ENCODE results near the gene RBM23. TPM values are rescaled to one million over a fixed set of nuclear protein-coding genes. Genes with fewer than 3 reads are reported as not detected.

Gene RBM23
- total RNA-seq, 1 experiment from 2014 or later = 70.0 TPM

GRCh38 chr14:22932146-22932545 lies 13.2 kb upstream of the RBM23 start:
- intact Hi-C loops (cut with micrococcal nuclease; ENCODE audit: unreplicated experiment) = no loop called here
- Histone ChIP-seq H3K4me3 (ENCODE audit: low read depth, low read length) (no peak overlapping the region), H3K27me3 (replicated peaks; ENCODE audit: control insufficient read depth, insufficient read depth, low read length) (no peaks in the 10 kb centered on the region), H3K4me1 (peaks cover 14% of the 10 kb centered on the region; the same call in 1 of the 2 replicates), H3K9me3 (no peaks in the 10 kb centered on the region), H3K36me3 (ENCODE audit: control insufficient read depth, insufficient read depth, low read length) (no peaks in the 10 kb centered on the region; the same call in 1 of the 2 replicates)
- BruUV-seq (replicated peaks) = no TSS peak
- no peak for TF ChIP-seq CTCF (IDR thresholded peaks at IDR 0.05; ENCODE audit: insufficient read depth in 1 of 2, low read depth in 1 of 2, low read length in 1 of 2, severe bottlenecking in 1 of 2, unreplicated experiment in 1 of 2)
- DNase-seq = no peak
- no peak overlapping the region for H3K4me3 Mint-ChIP-seq (ENCODE audit: unreplicated experiment)
- peaks cover 26% of the 10 kb centered on the region for H3K4me1 Mint-ChIP-seq (ENCODE audit: low read depth, unreplicated experiment)
- POLR2A ChIA-PET = no interaction called here
- H3K27ac Mint-ChIP-seq (ENCODE audit: unreplicated experiment) = no peak overlapping the region
- peaks cover 9% of the 10 kb centered on the region for H3K36me3 Mint-ChIP-seq (ENCODE audit: insufficient read depth, unreplicated experiment)
- no peaks in the 10 kb centered on the region for H3K27me3 Mint-ChIP-seq (ENCODE audit: insufficient read depth, unreplicated experiment)
- CTCF ChIA-PET = interaction anchor here (0.5 kb wide), 1 partner anchor 76 kb away, joined by 4 read pairs; no protein-coding TSS in a partner anchor
- no peaks in the 10 kb centered on the region for H3K9me3 Mint-ChIP-seq (ENCODE audit: unreplicated experiment)

GRCh38 chr14:22929961-22930364 lies 11.0 kb upstream of the RBM23 start:
- Mint-ChIP-seq H3K9me3 (ENCODE audit: unreplicated experiment) (no peaks in the 10 kb centered on the region), H3K36me3 (ENCODE audit: insufficient read depth, unreplicated experiment) (peaks cover 30% of the 10 kb centered on the region), H3K4me1 (ENCODE audit: low read depth, unreplicated experiment) (peaks cover 26% of the 10 kb centered on the region), H3K27ac (ENCODE audit: unreplicated experiment) (no peak overlapping the region), H3K27me3 (ENCODE audit: insufficient read depth, unreplicated experiment) (no peaks in the 10 kb centered on the region), H3K4me3 (ENCODE audit: unreplicated experiment) (no peak overlapping the region)
- intact Hi-C loops (cut with micrococcal nuclease; ENCODE audit: unreplicated experiment) = loop anchor here (1.0 to 2.0 kb wide), 4 partner anchors 11 to 127 kb away; partner anchors contain the start of genes CDH24 and RBM23
- peak overlapping the region; percentile 29 for H3K4me3 ChIP-seq (ENCODE audit: low read depth, low read length)
- POLR2A ChIA-PET = interaction anchor here (0.5 to 2.1 kb wide), 8 partner anchors 27 to 165 kb away, joined by 3 to 21 read pairs (median 4); partner anchors contain the start of genes ACIN1, AJUBA, C14orf119 and HAUS4
- TF ChIP-seq CTCF (IDR thresholded peaks at IDR 0.05; ENCODE audit: insufficient read depth in 1 of 2, low read depth in 1 of 2, low read length in 1 of 2, severe bottlenecking in 1 of 2, unreplicated experiment in 1 of 2) = no peak
- H3K4me1 ChIP-seq = peaks cover 14% of the 10 kb centered on the region; the same call in 1 of the 2 replicates
- no peaks in the 10 kb centered on the region; the same call in 1 of the 2 replicates for H3K36me3 ChIP-seq (ENCODE audit: control insufficient read depth, insufficient read depth, low read length)
- no peak for DNase-seq
- BruUV-seq (replicated peaks) = no TSS peak
- CTCF ChIA-PET = interaction anchor here (1.0 to 2.6 kb wide), 11 partner anchors 12 to 360 kb away, joined by 3 to 19 read pairs (median 6); partner anchors contain the start of genes AJUBA and HAUS4
- no peaks in the 10 kb centered on the region for H3K9me3 ChIP-seq
- no peaks in the 10 kb centered on the region for H3K27me3 ChIP-seq (replicated peaks; ENCODE audit: control insufficient read depth, insufficient read depth, low read length)

GRCh38 chr14:22929104-22929960 lies 10.4 kb upstream of the RBM23 start, which contains the start of gene PRMT5:
TSS of gene PRMT5 (minus strand) at chr14:22929376. CDS start at chr14:22929361, 15 bp downstream.
- H3K4me1 Mint-ChIP-seq (ENCODE audit: low read depth, unreplicated experiment) = peaks cover 26% of the 10 kb centered on the region
- H3K4me1 ChIP-seq = peaks cover 14% of the 10 kb centered on the region; the same call in 1 of the 2 replicates
- no peaks in the 10 kb centered on the region for H3K9me3 ChIP-seq
- peak within 1 kb of the TSS; percentile 89 for H3K4me3 ChIP-seq (ENCODE audit: low read depth, low read length)
- intact Hi-C loops (cut with micrococcal nuclease; ENCODE audit: unreplicated experiment) = loop anchor here (1.0 to 2.0 kb wide), 4 partner anchors 10 to 127 kb away; partner anchors contain the start of genes CDH24 and RBM23
- H3K27me3 Mint-ChIP-seq (ENCODE audit: insufficient read depth, unreplicated experiment) = no peaks in the 10 kb centered on the region
- H3K36me3 Mint-ChIP-seq (ENCODE audit: insufficient read depth, unreplicated experiment) = peaks cover 36% of the 10 kb centered on the region
- no TSS peak for BruUV-seq (replicated peaks)
- no peak for TF ChIP-seq CTCF (IDR thresholded peaks at IDR 0.05; ENCODE audit: insufficient read depth in 1 of 2, low read depth in 1 of 2, low read length in 1 of 2, severe bottlenecking in 1 of 2, unreplicated experiment in 1 of 2)
- DNase-seq = peak; percentile 98 to 100
- H3K27ac Mint-ChIP-seq (ENCODE audit: unreplicated experiment) = no peak within 1 kb of the TSS
- no peaks in the 10 kb centered on the region for H3K9me3 Mint-ChIP-seq (ENCODE audit: unreplicated experiment)
- no peak within 1 kb of the TSS for H3K4me3 Mint-ChIP-seq (ENCODE audit: unreplicated experiment)
- ChIA-PET CTCF (interaction anchor here (0.6 to 2.6 kb wide), 14 partner anchors 10 to 359 kb away, joined by 3 to 19 read pairs (median 5); partner anchors contain the start of genes AJUBA, HAUS4 and RBM23), POLR2A (interaction anchor here (0.5 to 2.1 kb wide), 10 partner anchors 27 to 166 kb away, joined by 3 to 21 read pairs (median 4); partner anchors contain the start of genes ACIN1, AJUBA, C14orf119 and HAUS4)
- no peaks in the 10 kb centered on the region; the same call in none of the 2 replicates for H3K36me3 ChIP-seq (ENCODE audit: control insufficient read depth, insufficient read depth, low read length)
- H3K27me3 ChIP-seq (replicated peaks; ENCODE audit: control insufficient read depth, insufficient read depth, low read length) = no peaks in the 10 kb centered on the region

Measured in Caco-2 (cell line).